Measurements from ENCODE around the gene VAT1.

DNA sequence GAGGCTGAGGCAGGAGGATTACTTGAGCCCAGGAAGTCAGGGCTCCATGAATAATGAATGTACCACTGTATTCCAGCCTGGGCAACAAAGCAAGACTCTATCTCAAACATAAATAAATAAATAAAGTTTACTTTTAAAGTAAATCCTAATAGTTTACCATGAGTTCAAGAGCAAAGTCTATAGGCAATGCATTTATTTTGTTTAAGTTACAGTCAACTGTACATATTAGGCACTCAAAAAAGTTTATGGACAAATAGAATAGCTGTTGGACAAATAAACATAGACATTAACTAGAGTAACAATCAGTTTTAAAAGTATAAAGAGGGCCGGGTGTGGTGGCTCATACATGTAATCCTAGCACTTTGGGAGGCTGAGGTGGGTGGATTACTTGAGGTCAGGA, 54.3 kb downstream of the VAT1 start:
- TF ChIP-seq, protein P1, sequence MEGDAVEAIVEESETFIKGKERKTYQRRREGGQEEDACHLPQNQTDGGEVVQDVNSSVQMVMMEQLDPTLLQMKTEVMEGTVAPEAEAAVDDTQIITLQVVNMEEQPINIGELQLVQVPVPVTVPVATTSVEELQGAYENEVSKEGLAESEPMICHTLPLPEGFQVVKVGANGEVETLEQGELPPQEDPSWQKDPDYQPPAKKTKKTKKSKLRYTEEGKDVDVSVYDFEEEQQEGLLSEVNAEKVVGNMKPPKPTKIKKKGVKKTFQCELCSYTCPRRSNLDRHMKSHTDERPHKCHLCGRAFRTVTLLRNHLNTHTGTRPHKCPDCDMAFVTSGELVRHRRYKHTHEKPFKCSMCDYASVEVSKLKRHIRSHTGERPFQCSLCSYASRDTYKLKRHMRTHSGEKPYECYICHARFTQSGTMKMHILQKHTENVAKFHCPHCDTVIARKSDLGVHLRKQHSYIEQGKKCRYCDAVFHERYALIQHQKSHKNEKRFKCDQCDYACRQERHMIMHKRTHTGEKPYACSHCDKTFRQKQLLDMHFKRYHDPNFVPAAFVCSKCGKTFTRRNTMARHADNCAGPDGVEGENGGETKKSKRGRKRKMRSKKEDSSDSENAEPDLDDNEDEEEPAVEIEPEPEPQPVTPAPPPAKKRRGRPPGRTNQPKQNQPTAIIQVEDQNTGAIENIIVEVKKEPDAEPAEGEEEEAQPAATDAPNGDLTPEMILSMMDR (IDR thresholded peaks at IDR 0.05; ENCODE audit: poor library complexity, severe bottlenecking), result no peak
- TF ChIP-seq EP300 (conservative IDR thresholded peaks at IDR 0.05; ENCODE audit: poor library complexity, severe bottlenecking), result no peak

Data from neural cell (in vitro differentiated cells).